Mucosa of gallbladder (tissue), 1 donor: ENCODE measurements around the gene LRP1. TPM values are rescaled to one million over a fixed set of nuclear protein-coding genes. Genes with fewer than 3 reads are reported as not detected.
A peak's percentile ranks its signal among the peaks of the same experiment; 100 is the strongest.

Source experiments
- DNase-seq: peaks from one replicate; pipeline ENCODE4 v3.0.0-alpha.2; 2020; ENCODE audit warnings: low spot score
- total RNA-seq: library from RNA; stranded (reverse); gene quantifications from one replicate; pipeline ENCODE4 v1.2.1, GENCODE V29; 2021
- donor health status: DM: no; HTN: no; CAD: no.

Gene LRP1
- total RNA-seq, 1 donor from 2014 or later = 241 TPM

DNA sequence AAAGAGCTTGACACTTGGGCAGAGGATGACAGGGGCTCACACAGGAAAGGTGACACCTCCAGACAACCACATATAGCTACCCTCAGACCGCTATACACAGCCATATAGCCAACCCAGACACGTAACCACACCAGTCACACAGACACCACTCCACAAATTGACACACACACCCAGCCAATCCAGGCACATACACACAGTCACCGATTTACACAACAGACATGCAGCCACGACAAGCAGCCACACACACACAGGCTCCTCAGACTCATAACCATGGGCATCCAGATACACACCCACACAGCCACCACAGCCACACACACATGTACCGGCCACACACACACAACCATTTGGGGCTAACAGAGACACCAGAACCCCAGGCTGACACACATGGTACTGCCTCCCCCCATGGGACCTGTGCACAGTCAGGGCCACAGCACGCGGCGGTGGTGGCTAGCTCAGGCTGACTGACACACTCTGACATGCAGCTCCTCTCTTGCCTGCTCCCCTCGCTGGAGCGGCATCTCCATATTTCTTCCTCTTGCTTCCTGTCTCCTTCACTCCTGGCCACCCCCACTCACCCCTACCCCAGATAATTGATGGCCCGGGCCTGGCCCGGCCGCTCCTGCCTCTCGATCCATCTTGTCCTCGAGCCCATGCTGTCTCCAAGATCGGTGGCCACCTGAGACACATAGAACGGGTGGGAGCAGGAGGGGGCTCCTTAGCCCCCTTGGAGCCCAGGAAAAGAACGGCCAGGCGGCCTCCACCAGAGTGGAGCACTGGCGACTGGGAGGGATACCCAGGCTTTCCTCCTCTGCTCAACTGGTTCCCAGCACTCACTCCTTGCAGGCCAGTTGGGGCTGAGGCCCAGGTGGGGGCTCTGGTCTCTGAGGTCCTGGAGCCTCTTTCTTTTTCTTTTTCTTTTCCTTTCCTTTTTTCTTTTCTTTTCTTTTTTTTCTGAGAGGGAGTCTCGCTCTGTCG lies 95.2 kb downstream of the LRP1 start:
- DNase-seq = no peak

- DNase-seq = no peak
Measured at GRCh38 chr12:57224278-57224972, 96.1 kb downstream of the LRP1 start.

DNA sequence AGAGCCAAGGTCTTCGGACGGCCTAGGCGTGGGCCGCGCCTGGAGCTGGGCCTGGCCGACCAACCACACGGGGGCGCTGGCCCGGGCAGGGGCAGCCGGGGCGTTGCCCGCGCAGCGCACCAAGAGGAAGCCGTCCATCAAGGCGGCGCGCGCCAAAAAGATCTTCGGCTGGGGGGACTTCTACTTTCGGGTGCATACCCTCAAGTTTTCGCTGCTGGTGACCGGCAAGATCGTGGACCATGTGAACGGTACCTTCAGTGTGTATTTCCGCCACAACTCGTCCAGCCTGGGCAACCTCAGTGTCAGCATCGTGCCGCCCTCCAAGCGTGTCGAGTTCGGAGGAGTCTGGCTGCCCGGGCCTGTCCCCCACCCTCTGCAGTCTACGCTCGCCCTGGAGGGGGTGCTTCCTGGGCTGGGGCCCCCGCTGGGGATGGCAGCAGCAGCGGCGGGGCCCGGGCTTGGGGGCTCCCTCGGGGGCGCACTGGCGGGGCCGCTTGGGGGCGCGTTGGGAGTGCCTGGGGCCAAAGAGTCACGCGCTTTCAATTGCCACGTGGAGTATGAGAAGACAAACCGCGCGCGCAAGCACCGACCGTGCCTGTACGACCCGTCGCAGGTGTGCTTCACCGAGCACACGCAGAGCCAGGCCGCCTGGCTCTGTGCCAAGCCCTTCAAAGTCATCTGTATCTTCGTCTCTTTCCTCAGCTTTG lies 96.8 kb downstream of the LRP1 start:
- no peak for DNase-seq

DNA sequence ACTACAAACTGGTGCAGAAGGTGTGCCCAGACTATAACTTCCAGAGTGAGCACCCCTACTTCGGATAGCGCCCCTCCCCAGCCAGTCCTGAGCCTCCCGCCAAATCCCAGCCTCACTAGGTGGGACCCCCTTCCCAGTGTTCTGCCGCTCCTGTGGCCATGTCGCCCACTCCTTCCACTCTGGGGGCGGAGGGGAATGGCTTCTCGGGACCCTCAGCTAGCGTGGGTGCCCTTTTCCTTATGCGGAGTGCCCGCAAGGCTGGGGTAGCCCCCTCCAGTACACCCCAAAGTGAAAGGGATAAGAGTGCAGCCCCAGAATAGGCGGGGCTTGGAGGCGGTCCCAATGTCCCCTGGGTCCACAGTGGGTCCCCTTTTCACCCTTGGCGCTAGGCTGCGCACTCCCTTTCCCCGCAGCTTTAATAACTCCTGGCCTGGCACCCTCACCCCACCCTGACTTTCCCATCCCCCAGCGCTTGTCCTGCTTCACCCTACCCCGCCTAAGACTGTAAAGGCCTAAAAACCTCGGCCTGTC lies 97.5 kb downstream of the LRP1 start:
- no peak for DNase-seq

GRCh38 chr12:57226588-57227314 lies 98.5 kb downstream of the LRP1 start:
- no peak for DNase-seq

DNA sequence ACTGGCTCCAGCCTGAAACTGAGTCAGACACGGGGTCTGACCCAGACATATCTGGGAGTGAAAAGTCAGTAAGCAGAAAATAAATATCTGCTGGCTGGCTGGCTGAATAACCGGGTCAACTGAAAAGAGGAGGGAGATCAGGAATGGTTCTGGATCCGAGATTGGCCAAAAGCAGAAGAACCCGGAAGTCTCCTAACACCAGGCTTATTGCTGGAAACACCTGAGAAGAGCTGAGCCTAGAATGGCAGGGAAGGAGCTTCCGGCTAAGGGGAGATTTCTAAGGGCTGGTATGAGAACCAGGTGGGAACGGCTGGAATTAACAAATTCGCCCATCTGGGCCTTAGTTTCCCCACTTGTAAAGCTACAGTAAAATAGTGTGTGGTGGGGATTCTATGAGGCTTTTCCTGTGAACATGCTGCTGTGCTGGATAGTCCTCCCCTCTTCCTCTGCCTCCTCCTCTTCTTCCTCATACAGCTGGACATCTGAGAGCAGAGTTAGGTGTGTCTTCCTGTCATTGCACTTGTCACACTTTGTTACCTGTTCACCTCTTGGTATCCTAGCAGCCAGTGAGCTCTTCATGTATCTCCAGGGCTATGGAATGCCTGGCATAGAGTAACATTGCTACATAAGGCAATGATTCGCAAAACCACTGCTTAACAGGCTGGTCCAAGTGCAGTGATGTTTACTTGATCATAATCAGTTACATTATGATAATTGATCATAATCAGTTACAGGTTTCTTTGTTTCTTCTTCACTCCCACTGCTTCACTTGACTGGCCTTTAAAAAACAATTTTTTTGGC lies 99.2 kb downstream of the LRP1 start:
- DNase-seq = no peak

DNA sequence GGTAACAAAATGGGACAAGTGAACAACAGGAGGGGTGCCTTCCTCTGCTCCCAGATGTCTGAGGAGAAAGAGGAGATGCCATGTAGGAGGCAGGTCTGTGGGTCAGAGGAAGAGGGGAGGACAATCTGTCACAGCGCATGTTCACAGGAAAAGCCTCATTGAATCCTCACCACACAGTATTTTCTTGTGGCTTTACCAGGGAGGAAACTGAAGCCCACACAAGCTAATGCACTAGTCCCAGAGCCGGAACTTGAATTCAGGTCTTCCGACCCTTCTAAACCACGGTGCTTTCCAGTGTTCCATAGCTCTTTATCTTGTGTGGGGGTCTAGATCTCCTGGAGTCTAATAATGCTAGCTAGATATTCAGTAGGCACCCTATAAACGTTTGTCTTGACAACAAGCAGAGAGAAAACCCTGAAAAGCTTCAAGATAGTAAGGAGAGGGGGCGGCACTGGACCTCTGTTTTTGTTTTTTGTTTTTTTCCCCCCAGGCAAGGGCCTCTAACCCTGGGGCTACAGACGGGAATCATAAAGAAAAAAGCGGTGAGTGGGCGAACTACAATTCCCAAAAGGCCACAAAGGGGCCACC lies 100.9 kb downstream of the LRP1 start:
- DNase-seq = no peak

- DNase-seq = peak; percentile 97
Measured at GRCh38 chr12:57229634-57230380, 101.5 kb downstream of the LRP1 start, which contains the start of gene SHMT2. Gene SHMT2, plus strand, starts transcription at chr12:57229711. Its CDS starts 68 bp downstream, at chr12:57229779.

GRCh38 chr12:57230381-57231155 lies 102.3 kb downstream of the LRP1 start:
- DNase-seq = no peak

DNA sequence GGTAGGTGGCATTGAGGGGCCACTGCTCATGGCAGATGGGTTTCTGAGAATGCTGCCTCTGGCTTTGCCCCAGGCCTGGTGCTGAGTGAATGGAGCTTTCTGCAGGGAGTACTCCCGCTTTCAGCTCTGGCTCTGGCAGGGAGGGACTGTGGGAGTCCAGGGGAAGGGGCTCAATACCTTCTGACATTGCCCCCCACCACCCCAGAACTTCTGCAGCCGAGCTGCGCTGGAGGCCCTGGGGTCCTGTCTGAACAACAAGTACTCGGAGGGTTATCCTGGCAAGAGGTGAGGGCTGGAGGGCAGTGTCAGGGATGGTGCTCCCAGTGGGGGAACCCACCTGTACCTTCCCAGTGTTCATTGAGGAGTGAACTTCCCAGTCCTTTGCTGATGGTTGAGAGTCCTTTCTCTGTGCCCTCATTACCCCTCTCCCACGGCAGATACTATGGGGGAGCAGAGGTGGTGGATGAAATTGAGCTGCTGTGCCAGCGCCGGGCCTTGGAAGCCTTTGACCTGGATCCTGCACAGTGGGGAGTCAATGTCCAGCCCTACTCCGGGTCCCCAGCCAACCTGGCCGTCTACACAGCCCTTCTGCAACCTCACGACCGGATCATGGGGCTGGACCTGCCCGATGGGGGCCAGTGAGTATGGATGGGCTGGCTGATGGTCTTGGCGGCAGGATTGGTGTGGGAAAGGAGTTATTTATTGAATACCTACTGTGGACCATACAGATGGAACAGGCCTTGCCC lies 103.2 kb downstream of the LRP1 start:
- DNase-seq = no peak

DNA sequence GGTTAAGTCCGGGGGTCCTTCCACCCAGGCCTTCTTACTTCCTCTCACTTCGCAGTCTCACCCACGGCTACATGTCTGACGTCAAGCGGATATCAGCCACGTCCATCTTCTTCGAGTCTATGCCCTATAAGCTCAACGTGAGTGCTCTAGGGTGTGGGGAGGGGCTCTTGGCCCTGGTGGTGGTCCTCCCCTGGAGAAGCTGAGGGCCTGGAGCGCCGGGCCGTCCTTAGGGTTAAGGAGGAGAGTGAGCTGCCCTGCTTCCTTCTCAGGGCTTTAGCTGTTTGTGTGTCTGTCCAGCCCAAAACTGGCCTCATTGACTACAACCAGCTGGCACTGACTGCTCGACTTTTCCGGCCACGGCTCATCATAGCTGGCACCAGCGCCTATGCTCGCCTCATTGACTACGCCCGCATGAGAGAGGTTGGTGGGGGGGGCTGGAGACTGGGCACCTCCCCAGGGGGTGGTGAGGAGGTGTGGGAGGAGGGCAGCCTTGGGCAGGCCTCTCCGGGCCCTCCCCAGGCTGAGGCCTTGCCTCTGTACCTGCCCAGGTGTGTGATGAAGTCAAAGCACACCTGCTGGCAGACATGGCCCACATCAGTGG lies 104.0 kb downstream of the LRP1 start:
- no peak for DNase-seq

- no peak for DNase-seq
Measured at GRCh38 chr12:57233357-57234232, 105.3 kb downstream of the LRP1 start.

GRCh38 chr12:57234233-57234570 lies 105.9 kb downstream of the LRP1 start:
- no peak for DNase-seq

GRCh38 chr12:57234571-57235016 lies 106.3 kb downstream of the LRP1 start:
- DNase-seq = no peak

- peak; percentile 53 for DNase-seq
Measured at GRCh38 chr12:57235017-57235727, 106.9 kb downstream of the LRP1 start.

- no peak for DNase-seq
Measured at GRCh38 chr12:57235728-57236131, 107.4 kb downstream of the LRP1 start.
